Activated CD8-positive, alpha-beta memory T cell treated with anti-CD3 and anti-CD28 coated beads, Interleukin-2, amount 50 U/mL, for 24 hours (primary cell): ENCODE measurements around the gene PPP1R37.

Source experiments
- DNase-seq: peaks from one replicate; pipeline ENCODE4 v3.0.0-alpha.2; 2020; ENCODE audit errors: extremely low read depth

The PPP1R37 gene

DNA sequence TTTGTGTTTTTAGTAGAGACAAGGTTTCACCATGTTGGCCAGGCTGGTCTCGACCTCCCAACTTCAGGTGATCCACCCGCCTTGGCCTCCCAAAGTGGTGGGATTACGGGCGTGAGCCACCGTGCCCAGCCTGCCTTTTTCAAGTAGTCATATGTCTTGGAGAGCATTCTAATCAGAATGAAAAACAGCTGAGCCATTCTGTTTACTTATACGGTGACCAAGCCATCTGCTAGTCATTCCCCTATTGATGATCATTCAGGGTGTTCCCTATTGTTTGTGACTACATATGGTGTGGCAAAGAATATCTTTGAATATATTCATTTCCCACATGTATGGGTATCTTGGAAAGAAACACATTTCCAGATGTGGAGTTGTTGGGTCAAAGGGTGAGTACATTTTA, 102.8 kb downstream of the PPP1R37 start:
- no peak for DNase-seq
